Measurements from ENCODE around the gene CYTH3. TPM values are rescaled to one million over a fixed set of nuclear protein-coding genes. Genes with fewer than 3 reads are reported as not detected.

The CYTH3 gene
- total and polyA plus RNA-seq, 2 of the 8 experiments (the other 6 are each of a cell fraction or from before 2014, with no cell fraction given) = 10.3 to 11.9 TPM

- TF ChIP-seq HDAC2 (IDR thresholded peaks at IDR 0.05; ENCODE audit: borderline replicate concordance in 1 of 2, low read depth in 2 of 2, low read length in 2 of 2) = no peak
- no peak for TF ChIP-seq ASH2L (IDR thresholded peaks at IDR 0.05; ENCODE audit: low read length)
- no peak for TF ChIP-seq BRCA1 (IDR thresholded peaks at IDR 0.05; ENCODE audit: low read depth, low read length)
Observed at GRCh38 chr7:6268023-6268900, 4.2 kb downstream of the CYTH3 start (continued).

Data from H1 (cell line).